Activated gamma-delta T cell (primary cell): ENCODE results near the gene FAM171A1.
"Not testable (repeated sequence)": the region's sequence is repeated elsewhere in the genome, so short reads cannot be mapped to it uniquely, and the experiment has no call there.

ENCODE experiments used
- DNase-seq: peaks from one replicate; lab custom pipeline; 2025; lab: John Stamatoyannopoulos, UW
- total RNA-seq, 2 donors: gene quantifications; one replicate each; lab custom pipeline; 2026; lab: John Stamatoyannopoulos, UW

FAM171A1 gene
- total RNA-seq = 2.8 to 4.1 reads per million in 2 donors

DNA sequence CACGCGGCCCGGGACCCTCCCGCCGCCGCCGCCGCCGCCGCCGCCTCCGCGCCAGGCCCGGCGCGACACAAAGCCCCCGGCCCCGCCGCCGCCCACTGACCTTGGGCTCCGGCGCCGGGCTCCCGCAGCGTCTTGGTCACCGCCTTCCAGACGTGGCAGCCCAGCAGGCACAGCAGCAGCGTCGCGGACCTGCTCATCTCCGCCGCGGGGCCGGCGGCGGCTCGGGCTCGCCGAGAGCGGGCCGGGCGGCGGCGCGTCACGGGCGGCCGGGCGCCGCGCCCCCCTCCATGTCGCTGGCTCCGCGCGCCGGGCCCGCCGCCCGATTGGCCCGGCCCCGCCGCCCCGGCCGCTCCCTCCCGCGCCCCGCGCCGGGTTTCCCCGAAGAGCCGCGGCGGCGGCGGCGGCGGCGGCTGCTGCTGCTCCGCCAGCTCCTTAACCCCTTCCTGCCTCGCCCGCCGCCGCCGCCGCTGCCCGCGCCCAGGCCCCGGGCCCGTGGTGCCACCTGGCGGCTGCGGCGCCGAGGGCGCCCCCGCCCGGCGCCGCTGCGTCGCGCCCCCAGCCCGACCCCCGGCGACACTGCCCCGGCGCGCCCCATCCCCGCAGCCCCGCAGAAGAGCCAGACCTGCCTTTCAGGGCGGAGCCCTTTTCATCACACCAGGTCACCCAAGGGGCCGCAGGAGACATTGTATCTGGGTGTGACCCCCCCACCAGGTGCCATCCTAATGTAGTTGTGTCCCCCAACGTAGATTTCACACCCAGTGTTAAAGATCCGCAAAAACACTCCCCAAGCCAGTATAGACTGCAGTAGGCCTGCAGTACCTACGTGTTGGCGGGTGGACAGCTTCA, at the start of gene FAM171A1:
FAM171A1 (minus strand) TSS at position 434 of the 846 bp plus-strand sequence; CDS start at position 197, 237 bp downstream.
- DNase-seq = peak; percentile 31

DNA sequence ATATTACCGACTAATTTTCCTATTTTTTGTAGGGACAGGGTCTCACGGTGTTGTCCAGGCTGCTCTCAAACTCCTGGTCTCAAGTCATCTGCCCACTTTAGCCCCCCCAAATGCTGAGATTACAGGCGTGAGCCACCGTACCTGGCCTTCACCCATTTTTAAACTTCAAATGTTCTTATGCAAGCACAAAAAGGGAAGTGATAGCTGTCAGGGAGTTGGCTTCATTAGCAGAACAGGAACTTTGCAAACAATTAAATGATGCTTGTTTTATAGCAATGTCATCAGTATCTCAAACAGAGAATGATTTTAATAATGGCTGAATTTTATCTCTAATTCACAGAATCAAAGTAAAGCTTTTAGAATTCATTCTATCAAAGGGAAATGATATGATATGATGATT, 49.8 kb upstream of the FAM171A1 start:
- no peak for DNase-seq

DNA sequence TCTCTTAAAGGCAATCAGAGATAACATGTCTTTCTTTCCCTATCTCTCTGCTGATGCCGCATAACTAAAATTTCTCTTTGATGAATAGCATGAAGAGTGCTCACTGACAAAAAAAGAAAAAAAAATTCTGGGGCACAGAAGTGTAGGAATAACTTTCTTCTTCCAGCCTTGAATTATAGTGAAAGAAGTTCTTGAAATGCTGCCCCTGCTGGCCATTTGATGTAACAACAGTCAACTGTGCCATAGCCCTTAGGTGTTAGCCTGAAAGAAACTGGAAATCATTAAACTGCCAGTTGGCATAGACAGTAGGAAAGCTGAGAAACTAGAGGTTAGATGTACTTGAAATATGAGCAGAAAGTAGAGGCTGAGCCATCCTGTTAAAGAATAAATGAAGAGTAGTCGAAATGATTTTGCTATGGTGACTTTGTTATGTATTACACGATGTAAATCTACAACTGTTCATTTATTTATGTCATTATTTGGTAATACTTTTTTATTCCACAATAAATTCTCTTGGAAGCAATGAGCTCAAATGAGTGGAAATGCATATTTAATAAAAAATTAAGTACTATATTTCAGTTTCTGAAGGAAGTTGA, 48.3 kb upstream of the FAM171A1 start:
- DNase-seq = no peak

GRCh38 chr10:15416034-15416433, 44.9 kb upstream of the FAM171A1 start:
- no peak for DNase-seq

GRCh38 chr10:15411010-15411409, 39.9 kb upstream of the FAM171A1 start:
- DNase-seq = no peak

DNA sequence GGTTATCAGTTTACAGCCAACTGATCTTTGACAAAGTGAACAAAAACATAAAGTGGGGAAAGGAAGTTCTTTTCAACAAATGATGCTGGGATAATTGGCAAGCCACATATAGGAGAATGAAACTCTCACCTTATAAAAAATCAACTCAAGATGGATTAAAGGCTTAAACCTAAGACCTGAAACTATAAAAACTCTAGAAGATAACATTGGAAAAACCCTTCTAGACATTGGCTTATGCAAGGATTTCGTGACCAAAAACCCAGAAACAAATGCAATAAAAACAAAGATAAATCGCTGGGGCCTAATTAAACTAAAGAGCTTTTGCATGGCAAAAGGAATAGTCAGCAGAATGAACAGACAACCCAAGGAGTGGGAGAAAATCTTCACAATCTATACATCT, 38.3 kb upstream of the FAM171A1 start:
- not testable (repeated sequence) for DNase-seq

- no peak for DNase-seq
Observed at GRCh38 chr10:15408557-15408956, 37.5 kb upstream of the FAM171A1 start.

DNA sequence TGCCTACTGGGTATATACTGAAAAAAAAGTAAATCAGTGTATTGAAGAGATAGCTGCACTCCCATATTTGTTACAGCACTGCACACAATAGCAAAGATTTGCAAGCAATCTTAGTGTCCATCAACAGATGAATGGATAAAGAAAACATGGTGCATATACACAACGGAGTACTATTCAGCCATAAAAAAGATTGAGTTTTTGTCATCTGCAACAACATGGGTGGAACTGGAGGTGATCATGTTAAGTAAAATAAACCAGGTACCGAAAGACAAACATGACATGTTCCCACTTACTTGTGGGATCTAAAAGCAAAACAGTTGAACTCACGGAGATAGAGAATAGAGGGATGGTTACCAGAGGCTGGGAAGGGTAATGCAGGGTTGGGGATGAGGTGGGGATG, 34.2 kb upstream of the FAM171A1 start:
- no peak for DNase-seq

GRCh38 chr10:15401382-15401781, 30.3 kb upstream of the FAM171A1 start:
- DNase-seq = no peak

DNA sequence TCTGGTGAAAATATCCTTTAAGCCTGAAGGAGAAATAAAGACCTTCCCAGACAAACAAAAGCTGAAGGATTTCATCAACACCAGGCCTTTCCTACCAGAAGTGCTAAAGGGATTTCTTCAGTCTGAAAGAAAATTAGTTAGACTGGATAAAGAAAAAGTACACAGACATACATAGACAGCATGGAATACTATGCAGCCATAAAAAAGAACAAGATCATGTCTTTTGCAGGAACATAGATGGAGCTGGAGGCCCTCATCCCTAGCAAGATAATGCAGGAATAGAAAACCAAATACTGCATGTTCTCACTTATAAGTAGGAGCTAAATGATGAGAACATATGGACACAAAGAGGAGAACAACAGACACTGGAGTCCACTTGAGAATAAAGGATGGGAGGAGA, 29.4 kb upstream of the FAM171A1 start:
- DNase-seq = not testable (repeated sequence)

- no peak for DNase-seq
Observed at GRCh38 chr10:15399060-15399661, 28.1 kb upstream of the FAM171A1 start.

GRCh38 chr10:15395935-15396334, 24.8 kb upstream of the FAM171A1 start:
- DNase-seq = no peak

GRCh38 chr10:15393139-15393825, 22.2 kb upstream of the FAM171A1 start:
- no peak for DNase-seq

DNA sequence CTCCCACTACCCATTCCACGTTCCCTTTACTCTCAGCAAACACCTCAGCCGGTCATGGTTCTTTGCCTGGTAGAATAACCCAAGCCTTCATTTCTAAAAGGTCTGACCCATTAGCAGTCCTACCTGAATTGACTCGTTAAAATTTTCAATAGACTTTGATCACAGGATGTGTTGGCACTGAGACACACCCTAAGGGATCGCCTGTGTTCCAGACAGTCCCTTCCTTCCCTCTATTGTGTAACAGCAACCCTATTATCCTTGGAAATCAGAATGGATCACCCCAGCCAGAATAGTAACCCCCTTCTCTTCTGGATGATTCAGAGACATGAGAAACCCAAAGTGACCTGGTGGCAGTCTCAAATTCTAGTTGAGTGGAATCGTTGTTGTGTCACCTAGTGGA, 20.4 kb upstream of the FAM171A1 start:
- no peak for DNase-seq

DNA sequence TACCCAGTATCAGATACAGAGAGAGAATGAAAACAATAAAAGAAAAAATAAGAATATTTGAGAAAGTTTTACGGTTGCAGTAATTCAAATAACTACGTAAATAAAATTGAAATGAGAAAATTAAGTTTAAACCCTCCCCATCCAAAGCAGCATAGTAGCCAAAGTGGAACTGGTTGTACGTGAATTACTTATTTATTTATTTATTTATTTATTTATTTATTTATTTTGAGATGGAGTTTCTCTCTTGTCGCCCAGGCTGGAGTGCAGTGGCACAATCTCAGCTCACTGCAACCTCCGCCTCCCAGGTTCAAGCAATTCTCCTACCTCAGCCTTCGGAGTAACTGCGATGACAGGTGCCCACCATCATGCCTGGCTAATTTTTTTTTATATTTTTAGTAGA, 17.1 kb upstream of the FAM171A1 start:
- not testable (repeated sequence) for DNase-seq

- DNase-seq = no peak
Observed at GRCh38 chr10:15387021-15387420, 15.9 kb upstream of the FAM171A1 start.

DNA sequence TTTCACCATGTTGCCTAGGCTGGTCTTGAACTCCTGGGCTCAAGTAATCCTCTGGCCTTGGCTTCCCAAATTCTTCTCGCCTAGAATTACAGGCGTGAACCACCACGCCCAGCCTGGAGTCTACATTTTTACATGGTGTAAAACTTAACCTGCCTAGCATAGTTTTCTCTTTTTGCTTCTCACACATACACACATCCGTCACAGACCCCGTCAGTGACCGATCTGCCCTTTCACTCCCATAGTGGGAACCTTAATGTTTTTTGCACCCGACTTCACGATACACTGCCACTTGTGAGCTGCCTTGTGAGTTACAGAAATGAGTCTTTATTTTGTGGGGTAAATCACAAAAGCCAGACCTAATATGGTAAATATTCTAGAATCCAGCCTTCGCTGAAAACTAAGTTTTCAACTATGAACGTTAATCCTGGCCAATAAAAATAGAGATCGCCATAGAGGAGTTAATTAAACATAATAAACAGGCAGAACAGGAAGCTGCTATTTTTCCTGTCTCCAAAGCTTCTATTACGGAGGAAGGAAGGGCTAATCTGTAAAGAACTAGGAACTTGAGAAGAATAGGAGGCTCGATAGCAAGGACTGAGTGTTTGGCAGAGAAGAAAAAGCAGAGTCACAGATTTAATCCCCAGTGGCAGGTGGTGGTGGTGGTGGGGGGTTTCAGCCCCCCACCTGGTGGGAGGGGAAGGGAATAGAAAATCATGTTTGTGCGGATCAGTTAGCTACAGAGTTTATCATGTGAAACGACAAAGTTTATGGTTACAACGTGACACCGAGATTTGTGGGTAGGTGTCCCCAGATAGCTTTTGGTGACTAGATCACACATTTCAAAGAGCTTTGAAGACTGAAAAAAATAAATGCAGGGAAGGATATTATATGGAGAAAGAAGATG, 14.7 kb upstream of the FAM171A1 start:
- DNase-seq = no peak

- DNase-seq = no peak
Observed at GRCh38 chr10:15381420-15381819, 10.3 kb upstream of the FAM171A1 start.

- DNase-seq = no peak
Observed at GRCh38 chr10:15379078-15379477, 8.0 kb upstream of the FAM171A1 start.

- no peak for DNase-seq
Observed at GRCh38 chr10:15378569-15378968, 7.5 kb upstream of the FAM171A1 start.

DNA sequence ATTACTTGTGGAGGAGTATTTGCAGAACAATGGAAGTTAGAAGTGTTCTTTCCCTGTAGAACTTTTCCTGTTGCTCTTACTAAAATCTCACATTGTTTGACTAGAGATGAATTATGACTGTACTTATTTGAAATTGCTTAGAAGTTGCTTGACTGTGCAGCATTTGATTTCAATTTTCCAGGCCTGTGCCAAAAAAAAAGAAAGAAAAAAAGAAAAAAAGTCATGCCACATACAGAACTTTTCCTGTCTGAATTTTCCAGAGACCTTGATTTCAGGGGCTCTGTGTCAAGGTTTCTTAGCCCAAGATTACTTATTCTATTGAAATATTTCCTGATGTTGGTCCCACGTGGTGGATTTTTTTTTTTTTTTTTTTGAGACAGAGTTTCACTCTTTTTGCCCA, 3.5 kb upstream of the FAM171A1 start:
- no peak for DNase-seq
